Umbilical cord (tissue), 2 donors: ENCODE data around the gene IL31RA. TPM values are rescaled to one million over a fixed set of nuclear protein-coding genes. Genes with fewer than 3 reads are reported as not detected.
A peak's percentile ranks its signal among the peaks of the same experiment; 100 is the strongest.

Source experiments
- DNase-seq: peaks from one replicate; pipeline ENCODE4 v3.0.0-alpha.2; 2015; ENCODE audit warnings: low spot score
- total RNA-seq: library from RNA; depleted of rRNA; stranded (reverse); fragments of >200 nt; gene quantifications from one replicate; pipeline ENCODE4 v1.2.3, GENCODE V29; 2014; ENCODE audit warnings: low replicate concordance; ENCODE audit not compliant: insufficient read depth

Gene IL31RA
- total RNA-seq, 1 donor from 2014 or later = 0.48 TPM

GRCh38 chr5:55902696-55903095 is 51.5 kb downstream of the IL31RA start:
- peak; percentile 43 for DNase-seq

- DNase-seq = no peak
Measured at GRCh38 chr5:55903121-55903701, 52.1 kb downstream of the IL31RA start.

- DNase-seq = no peak
Measured at GRCh38 chr5:55904152-55904551, 53.0 kb downstream of the IL31RA start.

- DNase-seq = no peak
Measured at GRCh38 chr5:55905251-55905650, 54.1 kb downstream of the IL31RA start.

DNA sequence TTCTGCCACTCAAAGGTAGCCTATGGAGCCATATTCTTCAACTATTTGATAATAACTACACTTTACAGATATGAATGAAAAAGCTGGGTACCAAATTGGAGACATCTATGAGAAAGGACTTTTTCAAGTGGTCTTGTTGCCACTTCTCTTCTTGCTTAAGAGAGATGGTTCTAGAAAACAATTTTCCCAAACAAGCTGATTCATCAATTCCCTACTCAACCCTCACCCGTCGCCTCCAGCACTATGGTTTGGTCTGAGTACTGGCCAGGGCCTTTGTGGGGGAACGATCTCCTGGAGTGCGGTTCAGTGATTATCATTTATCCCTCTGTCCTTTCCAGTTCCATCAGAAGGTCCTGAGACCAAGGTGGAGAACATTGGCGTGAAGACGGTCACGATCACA is 56.8 kb downstream of the IL31RA start:
- DNase-seq = no peak

- no peak for DNase-seq
Measured at GRCh38 chr5:55908804-55909203, 57.6 kb downstream of the IL31RA start.

- DNase-seq = peak; percentile 66
Measured at GRCh38 chr5:55911784-55912653, 60.9 kb downstream of the IL31RA start.

GRCh38 chr5:55913466-55914413 is 62.6 kb downstream of the IL31RA start:
- DNase-seq = no peak

DNA sequence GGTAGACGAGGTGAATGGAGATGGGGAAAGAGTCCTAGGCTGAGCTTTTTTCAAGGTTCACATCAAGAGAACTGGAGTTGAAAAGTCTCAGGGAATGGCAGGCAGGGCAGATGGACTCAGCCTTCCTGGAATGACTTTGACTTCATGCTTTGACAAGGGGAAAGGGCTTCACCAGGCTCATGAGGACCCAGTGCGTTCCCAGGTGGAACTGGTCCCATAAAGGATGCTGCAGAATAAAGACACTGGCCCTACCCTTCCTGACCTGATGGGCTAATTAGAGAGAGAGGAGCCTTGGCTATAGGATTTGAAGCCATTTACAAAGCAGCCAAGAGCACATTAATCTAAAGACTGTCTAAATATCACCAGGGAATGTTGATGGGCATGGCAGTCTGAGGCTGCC is 63.8 kb downstream of the IL31RA start:
- no peak for DNase-seq

DNA sequence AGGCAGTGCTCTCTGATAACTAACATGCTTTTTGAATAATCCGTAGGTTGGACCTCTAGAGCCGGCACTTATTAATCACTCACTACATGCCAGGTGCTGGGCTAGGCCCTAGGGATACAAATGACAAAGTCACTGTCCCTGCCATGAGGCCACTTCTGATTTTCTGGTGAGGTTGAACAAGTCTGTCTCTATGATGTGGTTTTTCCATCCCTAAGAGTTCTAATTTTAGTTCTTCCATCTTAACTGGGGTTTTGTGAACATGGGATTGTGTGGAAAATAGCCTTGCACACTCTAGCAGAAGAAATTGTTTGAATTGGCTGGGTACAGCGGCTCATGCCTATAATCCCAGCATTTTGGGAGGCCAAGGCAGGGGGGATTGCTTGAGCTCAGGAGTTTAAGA is 64.6 kb downstream of the IL31RA start:
- peak; percentile 28 for DNase-seq

DNA sequence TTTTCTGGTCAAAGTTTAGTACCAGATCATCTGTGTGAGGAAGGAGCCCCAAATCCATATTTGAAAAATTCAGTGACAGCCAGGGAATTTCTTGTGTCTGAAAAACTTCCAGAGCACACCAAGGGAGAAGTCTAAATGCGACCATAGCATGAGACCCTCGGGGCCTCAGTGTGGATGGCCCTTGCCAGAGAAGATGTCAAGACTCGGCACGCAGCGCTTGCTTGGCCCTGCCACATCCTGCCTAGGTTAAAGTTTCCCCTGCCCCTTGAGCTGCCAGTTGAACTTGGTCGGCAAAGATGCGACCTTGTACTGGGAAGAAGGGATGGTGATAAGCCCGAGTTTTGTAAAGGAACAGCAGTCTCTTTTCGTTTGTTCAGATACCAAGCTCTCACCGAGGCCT is 65.8 kb downstream of the IL31RA start:
- DNase-seq = no peak

- DNase-seq = no peak
Measured at GRCh38 chr5:55917402-55918086, 66.4 kb downstream of the IL31RA start.

DNA sequence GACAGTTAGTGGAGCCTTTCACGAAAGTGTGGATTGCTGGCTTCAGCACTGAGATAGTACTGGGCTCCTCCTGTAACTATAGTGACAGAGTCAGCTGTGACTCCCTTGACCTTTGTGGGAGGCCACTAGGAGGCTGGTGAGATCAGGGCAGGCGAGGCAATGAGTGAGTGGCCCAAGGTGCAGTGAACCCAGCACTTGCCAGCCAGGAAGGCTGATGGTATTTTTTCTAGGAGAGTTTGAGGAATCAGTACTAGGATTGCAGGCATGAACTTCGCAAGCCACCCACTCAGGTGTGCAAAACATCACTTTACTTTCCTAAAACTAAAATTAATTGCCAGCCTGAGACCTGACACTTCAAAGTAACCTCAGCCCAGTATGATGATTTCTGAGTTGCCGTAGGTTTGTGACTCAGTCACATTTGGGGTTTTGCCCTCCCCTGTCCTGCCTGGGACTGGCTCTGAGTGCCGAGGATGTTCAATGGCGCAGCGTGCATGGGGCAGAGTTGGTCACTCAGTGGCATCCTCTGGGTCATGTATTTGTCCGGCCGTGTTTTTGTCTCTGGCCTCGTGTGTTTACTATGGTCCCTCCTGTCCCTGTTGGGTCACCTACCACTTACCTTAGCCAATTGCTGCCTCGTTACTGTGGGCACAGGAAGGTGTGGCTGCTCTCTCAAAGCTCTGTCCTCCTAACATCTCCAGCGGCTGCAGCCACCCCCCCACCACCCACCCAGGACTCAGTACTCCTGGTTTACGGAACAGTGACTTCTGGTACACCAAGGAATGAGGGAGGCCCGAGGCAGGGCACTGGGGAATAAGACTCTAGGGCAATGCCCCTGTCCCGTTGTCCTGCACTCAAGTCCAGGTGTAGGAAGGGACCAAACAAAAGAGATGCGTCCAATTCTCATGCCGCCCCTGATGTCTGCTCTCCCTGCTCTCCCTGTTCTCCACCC is 67.2 kb downstream of the IL31RA start:
- no peak for DNase-seq

DNA sequence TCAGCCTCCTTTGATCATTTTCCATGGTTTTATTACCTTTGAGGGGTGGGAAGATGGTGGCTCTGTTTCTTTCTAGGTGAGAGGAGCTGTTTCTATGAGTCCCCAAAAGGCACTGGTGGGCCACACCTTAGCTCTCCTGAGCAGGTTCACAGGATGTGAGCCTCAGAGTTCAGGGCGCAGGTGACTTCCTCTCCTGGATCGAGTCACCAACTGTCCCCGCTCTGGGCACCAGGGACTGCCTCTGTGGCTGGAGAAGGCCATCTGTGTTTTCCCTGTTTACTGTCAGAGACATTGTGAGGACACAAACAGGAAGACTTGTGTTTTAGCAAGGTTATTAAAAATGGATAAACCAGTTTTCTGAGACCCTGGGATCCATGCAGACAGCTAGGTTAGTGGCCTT is 68.5 kb downstream of the IL31RA start:
- no peak for DNase-seq

DNA sequence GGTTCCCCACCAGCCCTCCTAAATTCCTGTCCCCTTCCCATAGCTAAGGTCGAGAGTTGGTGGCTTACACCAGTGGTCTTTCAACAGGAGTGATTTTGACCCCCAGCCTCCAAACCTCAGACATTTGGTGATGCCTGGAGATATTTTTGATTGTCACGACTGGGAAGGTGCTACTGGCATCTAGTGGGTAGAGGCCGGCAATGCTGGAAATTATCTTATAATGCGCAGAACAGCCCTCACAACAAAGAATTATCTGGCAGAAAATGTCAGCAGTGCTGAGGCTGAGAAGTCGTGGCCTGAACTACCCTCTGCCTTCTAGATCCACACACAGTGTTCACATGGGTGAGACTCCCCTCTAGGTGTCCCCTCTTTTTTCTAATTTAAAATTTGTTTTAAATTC is 69.6 kb downstream of the IL31RA start:
- DNase-seq = no peak

GRCh38 chr5:55921617-55922016 is 70.5 kb downstream of the IL31RA start:
- no peak for DNase-seq

DNA sequence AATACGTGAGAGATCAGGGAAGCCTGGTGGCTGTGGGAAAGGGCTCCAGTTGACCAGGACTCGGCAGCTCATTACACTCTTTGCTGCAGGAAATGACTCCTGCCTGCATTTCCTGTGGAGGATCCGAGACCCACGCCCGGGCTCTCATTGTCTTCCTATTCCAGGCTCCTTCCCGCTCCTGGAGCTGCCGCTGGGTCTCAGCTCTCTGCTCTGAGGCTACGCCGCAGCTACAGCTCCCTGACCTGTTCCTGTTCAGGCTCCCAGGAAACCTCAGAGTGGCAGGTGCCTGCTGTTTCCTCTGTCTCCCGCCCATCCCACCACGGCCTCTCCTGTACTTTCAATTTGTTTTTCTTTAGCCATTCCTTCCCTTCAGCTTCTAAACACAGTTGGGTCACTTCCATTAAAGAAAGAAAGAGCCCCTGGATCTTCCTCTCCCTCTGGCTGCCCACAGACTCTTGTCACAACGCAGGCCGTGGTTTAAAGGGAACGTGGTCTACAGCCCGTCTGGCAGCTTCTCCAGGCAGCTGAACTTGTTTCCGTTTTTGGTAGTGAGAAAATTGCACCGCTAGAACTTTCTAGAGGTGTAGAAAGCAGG is 72.1 kb downstream of the IL31RA start:
- no peak for DNase-seq

DNA sequence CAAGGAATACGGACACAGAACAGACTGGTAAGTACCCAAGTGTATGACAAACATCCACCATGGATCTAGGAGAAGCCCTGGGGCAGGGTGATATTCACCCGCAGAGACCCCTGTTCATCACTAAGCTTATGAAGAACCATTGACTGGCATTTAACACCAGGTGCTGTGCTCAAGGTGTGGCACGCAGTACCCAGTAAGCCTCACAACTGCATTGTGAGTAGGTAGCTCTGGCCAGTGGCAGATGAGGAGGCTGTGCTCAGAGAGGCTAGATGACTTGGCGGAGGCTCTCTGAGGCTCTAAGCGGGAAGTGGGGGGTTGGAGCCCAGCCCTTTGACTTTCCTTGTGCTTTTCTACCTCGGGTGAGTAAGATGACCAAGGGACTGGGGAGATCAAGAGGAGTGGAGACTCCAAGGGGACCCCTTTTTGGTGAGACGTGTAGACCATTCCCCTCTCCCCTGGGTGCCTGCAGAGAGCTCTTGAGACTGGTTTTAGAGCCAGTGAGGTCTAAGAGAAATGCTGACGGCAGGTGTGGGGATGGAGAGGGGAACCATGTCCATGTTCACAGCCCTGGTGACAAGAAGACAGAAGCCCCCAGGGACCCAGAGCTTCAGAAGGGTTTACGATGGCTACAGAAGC is 72.8 kb downstream of the IL31RA start:
- DNase-seq = no peak

DNA sequence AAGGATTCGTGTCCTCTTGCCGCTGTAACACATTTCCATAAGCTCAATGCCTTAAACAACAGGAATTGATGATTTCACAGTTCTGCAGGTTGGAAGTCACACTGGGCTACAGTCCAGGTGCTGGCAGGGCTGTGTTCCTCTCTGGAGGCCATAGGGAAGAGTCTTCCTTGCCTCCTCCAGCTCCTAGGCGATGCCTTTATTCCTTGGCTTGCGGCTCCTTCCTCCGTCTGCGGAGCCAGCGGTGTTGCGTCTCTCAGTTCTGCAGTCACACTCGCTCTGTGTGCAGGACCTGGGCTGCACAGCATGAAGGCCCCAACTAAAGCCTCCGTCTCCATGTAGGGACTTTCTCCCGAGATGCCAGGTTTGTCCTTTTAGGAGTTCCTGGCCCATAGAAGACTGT is 73.6 kb downstream of the IL31RA start:
- DNase-seq = no peak

- DNase-seq = no peak
Measured at GRCh38 chr5:55925181-55925580, 74.0 kb downstream of the IL31RA start.
